Dedifferentiated amniotic fluid mesenchymal stem cell (primary cell): ENCODE measurements around the gene PNPLA6.

Experiments
- DNase-seq: peaks from one replicate; pipeline ENCODE4 v3.0.0-alpha.2; 2016; ENCODE audit errors: extremely low spot score

The PNPLA6 gene

GRCh38 chr19:7535047-7535997 lies at the start of gene PNPLA6:
Gene PNPLA6, plus strand, starts transcription at chr19:7535717. Its CDS starts 72 bp downstream, at chr19:7535789.
- peak; percentile 90 for DNase-seq

- no peak for DNase-seq
Measured at GRCh38 chr19:7486923-7487322, 48.6 kb upstream of the PNPLA6 start.

- DNase-seq: peak; percentile 52
Measured at GRCh38 chr19:7488736-7489353, 46.7 kb upstream of the PNPLA6 start, which contains the start of gene PEX11G. Gene PEX11G, minus strand, starts transcription at chr19:7489035. Its CDS starts 25 bp downstream, at chr19:7489010.

GRCh38 chr19:7489609-7490044 lies 45.9 kb upstream of the PNPLA6 start:
- no peak for DNase-seq

- no peak for DNase-seq
Measured at GRCh38 chr19:7492142-7492541, 43.4 kb upstream of the PNPLA6 start.

GRCh38 chr19:7492558-7492957 lies 43.0 kb upstream of the PNPLA6 start:
- DNase-seq: no peak

- DNase-seq: no peak
Measured at GRCh38 chr19:7494416-7495098, 41.0 kb upstream of the PNPLA6 start.

- DNase-seq: no peak
Measured at GRCh38 chr19:7497292-7497691, 38.2 kb upstream of the PNPLA6 start.

- no peak for DNase-seq
Measured at GRCh38 chr19:7500811-7501450, 34.6 kb upstream of the PNPLA6 start.

- no peak for DNase-seq
Measured at GRCh38 chr19:7502552-7502951, 33.0 kb upstream of the PNPLA6 start.

GRCh38 chr19:7504684-7505083 lies 30.8 kb upstream of the PNPLA6 start:
- DNase-seq: no peak

- no peak for DNase-seq
Measured at GRCh38 chr19:7505288-7505681, 30.2 kb upstream of the PNPLA6 start.

- no peak for DNase-seq
Measured at GRCh38 chr19:7505682-7506384, 29.7 kb upstream of the PNPLA6 start.

GRCh38 chr19:7506385-7507328 lies 28.9 kb upstream of the PNPLA6 start:
- no peak for DNase-seq

- peak; percentile 52 for DNase-seq
Measured at GRCh38 chr19:7507884-7508283, 27.6 kb upstream of the PNPLA6 start.

- no peak for DNase-seq
Measured at GRCh38 chr19:7509625-7510024, 25.9 kb upstream of the PNPLA6 start.

- DNase-seq: no peak
Measured at GRCh38 chr19:7512400-7512851, 23.1 kb upstream of the PNPLA6 start.

- no peak for DNase-seq
Measured at GRCh38 chr19:7513809-7514642, 21.5 kb upstream of the PNPLA6 start.

GRCh38 chr19:7515110-7515644 lies 20.3 kb upstream of the PNPLA6 start:
- DNase-seq: no peak
